ENCODE results near the gene NKX2-8. TPM values are rescaled to one million over a fixed set of nuclear protein-coding genes. Genes with fewer than 3 reads are reported as not detected.

The NKX2-8 gene
- total RNA-seq, 4 donors from 2014 or later, result not detected

- DNase-seq (ENCODE audit: extremely low spot score), result no peak
- no peaks in the 10 kb centered on the region for H3K36me3 ChIP-seq
- WGBS, result 10% methylated on average over 5 of the region's 5 CpGs
- TF ChIP-seq EP300 (IDR thresholded peaks at IDR 0.05) (no peak), CTCF (IDR thresholded peaks at IDR 0.05) (no peak), POLR2AphosphoS5 (IDR thresholded peaks at IDR 0.05) (no peak), POLR2A (IDR thresholded peaks at IDR 0.05; ENCODE audit: low read depth) (no peak)
- no peak overlapping the region for H3K27ac ChIP-seq (replicated peaks in 1 of 4)
- H3K27me3 ChIP-seq, result peaks cover 0 to 78% (median 13%) of the 10 kb centered on the region in 4 donors
- H3K4me3 ChIP-seq, result no peak overlapping the region
- no peaks in the 10 kb centered on the region for H3K9me3 ChIP-seq
- intact Hi-C loops (cut with DNase I), result no loop called here
- H3K4me1 ChIP-seq, result peaks cover 0 to 11% (median 4%) of the 10 kb centered on the region in 4 donors
Observed at GRCh38 chr14:36588119-36588518, 5.7 kb upstream of the NKX2-8 start.

GRCh38 chr14:36585100-36585499, 2.7 kb upstream of the NKX2-8 start:
- no peaks in the 10 kb centered on the region for H3K9me3 ChIP-seq
- intact Hi-C loops (cut with DNase I), result no loop called here
- peaks cover 24 to 42% (median 33%) of the 10 kb centered on the region in 4 donors for H3K4me1 ChIP-seq
- DNase-seq (ENCODE audit: extremely low spot score), result no peak
- no peak overlapping the region for H3K27ac ChIP-seq (replicated peaks in 1 of 4)
- 36% methylated on average over 5 of the region's 5 CpGs for WGBS
- no peak for TF ChIP-seq EP300 (IDR thresholded peaks at IDR 0.05)
- no peak for TF ChIP-seq POLR2AphosphoS5 (IDR thresholded peaks at IDR 0.05)
- TF ChIP-seq CTCF (IDR thresholded peaks at IDR 0.05), result no peak
- no peak for TF ChIP-seq POLR2A (IDR thresholded peaks at IDR 0.05; ENCODE audit: low read depth)
- no peaks in the 10 kb centered on the region for H3K36me3 ChIP-seq
- H3K27me3 ChIP-seq, result peaks cover 2 to 78% (median 33%) of the 10 kb centered on the region in 4 donors
- no peak overlapping the region for H3K4me3 ChIP-seq

- Histone ChIP-seq H3K27me3 (peaks cover 2 to 82% (median 38%) of the 10 kb centered on the region in 4 donors), H3K4me3 (no peak overlapping the region), H3K4me1 (peaks cover 24 to 45% (median 33%) of the 10 kb centered on the region in 4 donors), H3K36me3 (no peaks in the 10 kb centered on the region), H3K9me3 (no peaks in the 10 kb centered on the region), H3K27ac (replicated peaks in 1 of 4) (no peak overlapping the region)
- intact Hi-C loops (cut with DNase I), result no loop called here
- WGBS, result 11% methylated on average over 53 of the region's 53 CpGs
- TF ChIP-seq POLR2AphosphoS5 (IDR thresholded peaks at IDR 0.05) (no peak), POLR2A (IDR thresholded peaks at IDR 0.05; ENCODE audit: low read depth) (no peak), EP300 (IDR thresholded peaks at IDR 0.05) (no peak), CTCF (IDR thresholded peaks at IDR 0.05) (no peak)
- DNase-seq (ENCODE audit: extremely low spot score), result no peak
Observed at GRCh38 chr14:36583893-36584811, 1.7 kb upstream of the NKX2-8 start.

- peaks cover 2 to 90% (median 38%) of the 10 kb centered on the region in 4 donors for H3K27me3 ChIP-seq
- TF ChIP-seq POLR2A (IDR thresholded peaks at IDR 0.05; ENCODE audit: low read depth) (no peak), EP300 (IDR thresholded peaks at IDR 0.05) (no peak)
- WGBS, result 4% methylated on average over 9 of the region's 33 CpGs
Observed at GRCh38 chr14:36583242-36583892, 953 bp upstream of the NKX2-8 start.

GRCh38 chr14:36582874-36583241, 444 bp upstream of the NKX2-8 start:
- Histone ChIP-seq H3K9me3 (no peaks in the 10 kb centered on the region), H3K27ac (replicated peaks in 1 of 4) (no peak overlapping the region), H3K4me1 (peaks cover 24 to 45% (median 33%) of the 10 kb centered on the region in 4 donors), H3K36me3 (no peaks in the 10 kb centered on the region), H3K4me3 (peak overlapping the region in 3 of 4 donors; percentile 50 to 52 (median 51)), H3K27me3 (peaks cover 2 to 93% (median 38%) of the 10 kb centered on the region in 4 donors)
- 2% methylated on average over 14 of the region's 15 CpGs for WGBS
- DNase-seq (ENCODE audit: extremely low spot score), result no peak
- intact Hi-C loops (cut with DNase I), result no loop called here
- TF ChIP-seq POLR2A (IDR thresholded peaks at IDR 0.05; ENCODE audit: low read depth), result no peak
- no peak for TF ChIP-seq EP300 (IDR thresholded peaks at IDR 0.05)
- TF ChIP-seq POLR2AphosphoS5 (IDR thresholded peaks at IDR 0.05), result no peak
- no peak for TF ChIP-seq CTCF (IDR thresholded peaks at IDR 0.05)

More at GRCh38 chr14:36583242-36583892, 953 bp upstream of the NKX2-8 start:
- H3K4me3 ChIP-seq, result peak overlapping the region in 1 of 4 donors; percentile 52
- no peak overlapping the region for H3K27ac ChIP-seq (replicated peaks in 1 of 4)
- intact Hi-C loops (cut with DNase I), result no loop called here
- H3K4me1 ChIP-seq, result peaks cover 24 to 45% (median 33%) of the 10 kb centered on the region in 4 donors
- no peak for DNase-seq (ENCODE audit: extremely low spot score)
- H3K9me3 ChIP-seq, result no peaks in the 10 kb centered on the region
- no peaks in the 10 kb centered on the region for H3K36me3 ChIP-seq

Measured in esophagus muscularis mucosa (tissue), 4 donors.